ENCODE measurements around the gene MYH7B. TPM values are rescaled to one million over a fixed set of nuclear protein-coding genes. Genes with fewer than 3 reads are reported as not detected.

Gene MYH7B
- total RNA-seq, 1 experiment from 2014 or later: 0.34 TPM

DNA sequence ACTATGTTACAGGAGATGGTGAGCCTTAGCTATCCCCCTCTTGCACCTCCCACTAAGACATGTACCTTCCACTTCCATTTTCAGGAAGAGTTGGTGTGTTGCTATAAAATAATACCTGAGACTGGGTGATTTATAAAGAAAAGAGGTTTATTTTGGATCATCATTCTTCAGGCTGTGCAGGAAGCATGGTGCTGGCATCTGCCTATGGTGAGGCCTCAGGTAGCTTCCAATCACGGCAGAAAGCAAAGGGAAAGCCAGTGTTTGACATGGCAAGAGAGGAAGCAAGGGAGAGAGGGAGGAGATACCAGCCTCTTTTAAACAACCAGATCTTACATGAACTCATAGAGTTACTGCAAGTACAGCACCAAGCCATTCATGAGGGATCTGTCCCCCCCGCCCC, 32.3 kb upstream of the MYH7B start:
- peaks cover 73% of the 10 kb centered on the region for H3K36me3 ChIP-seq (ENCODE audit: insufficient read depth, low read length, poor library complexity, severe bottlenecking)
- CTCF ChIA-PET: no interaction called here
- no TSS peak for BruUV-seq (replicated peaks)
- no peaks in the 10 kb centered on the region for H3K27me3 ChIP-seq (replicated peaks; ENCODE audit: insufficient read depth, low read depth, low read length, poor library complexity)
- H3K4me1 ChIP-seq (ENCODE audit: insufficient read depth, low read length, poor library complexity, severe bottlenecking): peaks cover 4% of the 10 kb centered on the region
- no peak overlapping the region for H3K4me3 ChIP-seq (ENCODE audit: low read depth, low read length, poor library complexity, severe bottlenecking)
- intact Hi-C loops (cut with micrococcal nuclease; ENCODE audit: unreplicated experiment): no loop called here
- DNase-seq (ENCODE audit: low spot score): no peak
- POLR2A ChIA-PET (ENCODE audit: low non-redundant PET): no interaction called here
- no peak for TF ChIP-seq EZH2 (IDR thresholded peaks at IDR 0.05; ENCODE audit: borderline replicate concordance, low read depth, low read length, poor library complexity, severe bottlenecking)
- H3K27ac ChIP-seq (ENCODE audit: low read depth, low read length, poor library complexity, severe bottlenecking): no peak overlapping the region
- no peaks in the 10 kb centered on the region for H3K9me3 ChIP-seq (ENCODE audit: low read depth, low read length, poor library complexity, severe bottlenecking)

DNA sequence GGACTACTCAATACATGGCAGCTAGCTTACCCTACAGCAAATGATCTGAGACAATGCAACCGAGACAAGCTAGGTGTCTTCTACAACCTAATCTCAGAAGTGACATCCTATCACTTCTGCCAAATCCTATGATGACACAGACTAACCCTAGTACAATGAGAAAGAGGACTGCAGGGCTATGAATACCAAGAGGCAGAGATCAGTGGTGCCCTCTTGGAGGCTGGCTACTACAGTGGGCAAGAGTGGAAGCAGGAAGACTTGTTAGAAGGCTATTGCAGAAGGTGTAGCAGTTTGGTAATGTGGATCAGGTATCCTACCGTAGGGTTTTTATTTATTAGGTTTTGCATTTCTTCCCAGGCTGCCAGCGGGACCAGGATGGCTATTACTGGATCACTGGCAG, 30.3 kb upstream of the MYH7B start:
- Histone ChIP-seq H3K27me3 (replicated peaks; ENCODE audit: insufficient read depth, low read depth, low read length, poor library complexity) (no peaks in the 10 kb centered on the region), H3K4me3 (ENCODE audit: low read depth, low read length, poor library complexity, severe bottlenecking) (no peak overlapping the region), H3K4me1 (ENCODE audit: insufficient read depth, low read length, poor library complexity, severe bottlenecking) (peaks cover 4% of the 10 kb centered on the region), H3K27ac (ENCODE audit: low read depth, low read length, poor library complexity, severe bottlenecking) (no peak overlapping the region), H3K9me3 (ENCODE audit: low read depth, low read length, poor library complexity, severe bottlenecking) (no peaks in the 10 kb centered on the region), H3K36me3 (ENCODE audit: insufficient read depth, low read length, poor library complexity, severe bottlenecking) (peaks cover 85% of the 10 kb centered on the region)
- DNase-seq (ENCODE audit: low spot score): no peak
- intact Hi-C loops (cut with micrococcal nuclease; ENCODE audit: unreplicated experiment): no loop called here
- POLR2A ChIA-PET (ENCODE audit: low non-redundant PET): no interaction called here
- TF ChIP-seq EZH2 (IDR thresholded peaks at IDR 0.05; ENCODE audit: borderline replicate concordance, low read depth, low read length, poor library complexity, severe bottlenecking): no peak
- TF ChIP-seq, protein P1, sequence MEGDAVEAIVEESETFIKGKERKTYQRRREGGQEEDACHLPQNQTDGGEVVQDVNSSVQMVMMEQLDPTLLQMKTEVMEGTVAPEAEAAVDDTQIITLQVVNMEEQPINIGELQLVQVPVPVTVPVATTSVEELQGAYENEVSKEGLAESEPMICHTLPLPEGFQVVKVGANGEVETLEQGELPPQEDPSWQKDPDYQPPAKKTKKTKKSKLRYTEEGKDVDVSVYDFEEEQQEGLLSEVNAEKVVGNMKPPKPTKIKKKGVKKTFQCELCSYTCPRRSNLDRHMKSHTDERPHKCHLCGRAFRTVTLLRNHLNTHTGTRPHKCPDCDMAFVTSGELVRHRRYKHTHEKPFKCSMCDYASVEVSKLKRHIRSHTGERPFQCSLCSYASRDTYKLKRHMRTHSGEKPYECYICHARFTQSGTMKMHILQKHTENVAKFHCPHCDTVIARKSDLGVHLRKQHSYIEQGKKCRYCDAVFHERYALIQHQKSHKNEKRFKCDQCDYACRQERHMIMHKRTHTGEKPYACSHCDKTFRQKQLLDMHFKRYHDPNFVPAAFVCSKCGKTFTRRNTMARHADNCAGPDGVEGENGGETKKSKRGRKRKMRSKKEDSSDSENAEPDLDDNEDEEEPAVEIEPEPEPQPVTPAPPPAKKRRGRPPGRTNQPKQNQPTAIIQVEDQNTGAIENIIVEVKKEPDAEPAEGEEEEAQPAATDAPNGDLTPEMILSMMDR (conservative IDR thresholded peaks at IDR 0.05; ENCODE audit: low read depth, low read length): no peak
- no TSS peak for BruUV-seq (replicated peaks)
- CTCF ChIA-PET: no interaction called here

DNA sequence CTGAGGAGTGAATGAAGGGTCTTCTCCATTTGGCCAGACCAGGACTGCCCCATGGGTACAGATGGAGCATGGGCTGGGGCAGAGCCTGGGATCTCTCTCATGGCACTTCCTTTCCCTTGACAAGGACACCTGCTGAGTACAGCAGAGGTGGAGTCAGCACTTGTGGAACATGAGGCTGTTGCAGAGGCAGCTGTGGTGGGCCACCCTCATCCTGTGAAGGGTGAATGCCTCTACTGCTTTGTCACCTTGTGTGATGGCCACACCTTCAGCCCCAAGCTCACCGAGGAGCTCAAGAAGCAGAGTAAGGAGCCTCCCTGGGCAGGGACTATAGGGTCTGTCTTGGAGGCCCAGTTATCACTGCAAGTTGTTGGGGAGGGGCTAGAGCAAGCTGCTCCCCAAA, 29.7 kb upstream of the MYH7B start:
- Histone ChIP-seq H3K9me3 (ENCODE audit: low read depth, low read length, poor library complexity, severe bottlenecking) (no peaks in the 10 kb centered on the region), H3K4me3 (ENCODE audit: low read depth, low read length, poor library complexity, severe bottlenecking) (no peak overlapping the region), H3K27me3 (replicated peaks; ENCODE audit: insufficient read depth, low read depth, low read length, poor library complexity) (no peaks in the 10 kb centered on the region), H3K36me3 (ENCODE audit: insufficient read depth, low read length, poor library complexity, severe bottlenecking) (peaks cover 83% of the 10 kb centered on the region), H3K4me1 (ENCODE audit: insufficient read depth, low read length, poor library complexity, severe bottlenecking) (peaks cover 4% of the 10 kb centered on the region), H3K27ac (ENCODE audit: low read depth, low read length, poor library complexity, severe bottlenecking) (no peak overlapping the region)
- intact Hi-C loops (cut with micrococcal nuclease; ENCODE audit: unreplicated experiment): no loop called here
- POLR2A ChIA-PET (ENCODE audit: low non-redundant PET): no interaction called here
- TF ChIP-seq, protein P1 (conservative IDR thresholded peaks at IDR 0.05; ENCODE audit: low read depth, low read length): no peak
- no peak for TF ChIP-seq EZH2 (IDR thresholded peaks at IDR 0.05; ENCODE audit: borderline replicate concordance, low read depth, low read length, poor library complexity, severe bottlenecking)
- no TSS peak for BruUV-seq (replicated peaks)
- CTCF ChIA-PET: no interaction called here
- no peak for DNase-seq (ENCODE audit: low spot score)

DNA sequence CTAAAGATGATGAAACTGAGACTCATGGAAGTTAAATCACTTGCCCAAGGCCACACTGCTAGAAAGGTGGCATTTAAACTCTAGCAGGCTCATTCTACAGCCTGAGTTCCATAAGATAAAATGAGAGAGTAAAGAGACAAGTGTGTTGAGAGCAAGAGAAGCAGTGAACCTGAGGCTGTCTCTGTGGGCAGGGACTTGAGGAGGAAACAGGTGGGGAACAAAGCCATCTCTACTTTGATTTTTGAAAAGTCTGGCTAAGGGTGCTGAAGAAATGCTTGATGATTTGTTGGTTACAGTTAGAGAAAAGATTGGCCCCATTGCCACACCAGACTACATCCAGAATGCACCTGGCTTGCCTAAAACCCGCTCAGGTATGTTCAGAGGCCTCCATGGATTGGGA, 29.1 kb upstream of the MYH7B start:
- ChIA-PET CTCF (no interaction called here), POLR2A (ENCODE audit: low non-redundant PET) (no interaction called here)
- DNase-seq (ENCODE audit: low spot score): no peak
- peaks cover 79% of the 10 kb centered on the region for H3K36me3 ChIP-seq (ENCODE audit: insufficient read depth, low read length, poor library complexity, severe bottlenecking)
- no peak overlapping the region for H3K4me3 ChIP-seq (ENCODE audit: low read depth, low read length, poor library complexity, severe bottlenecking)
- peaks cover 4% of the 10 kb centered on the region for H3K4me1 ChIP-seq (ENCODE audit: insufficient read depth, low read length, poor library complexity, severe bottlenecking)
- H3K27ac ChIP-seq (ENCODE audit: low read depth, low read length, poor library complexity, severe bottlenecking): no peak overlapping the region
- BruUV-seq (replicated peaks): no TSS peak
- intact Hi-C loops (cut with micrococcal nuclease; ENCODE audit: unreplicated experiment): no loop called here
- H3K27me3 ChIP-seq (replicated peaks; ENCODE audit: insufficient read depth, low read depth, low read length, poor library complexity): no peaks in the 10 kb centered on the region
- TF ChIP-seq, protein P1 (conservative IDR thresholded peaks at IDR 0.05; ENCODE audit: low read depth, low read length): no peak
- no peak for TF ChIP-seq EZH2 (IDR thresholded peaks at IDR 0.05; ENCODE audit: borderline replicate concordance, low read depth, low read length, poor library complexity, severe bottlenecking)
- no peaks in the 10 kb centered on the region for H3K9me3 ChIP-seq (ENCODE audit: low read depth, low read length, poor library complexity, severe bottlenecking)
